Endodermal cell (in vitro differentiated cells): ENCODE data around the gene CEP170. TPM values are rescaled to one million over a fixed set of nuclear protein-coding genes. Genes with fewer than 3 reads are reported as not detected.
"Not testable (repeated sequence)": the region's sequence is repeated elsewhere in the genome, so short reads cannot be mapped to it uniquely, and the experiment has no call there.

ENCODE experiments used
- DNase-seq: peaks from one replicate; pipeline ENCODE4 v3.0.0-alpha.2; 2017
- H3K27ac ChIP-seq: 2 replicates; pipeline ENCODE4 v1.5.1; 2013; ENCODE audit warnings: mild to moderate bottlenecking, low read depth, low read length, moderate library complexity
- H3K27me3 ChIP-seq: 2 replicates; pipeline ENCODE4 v1.6.1; 2013; ENCODE audit warnings: mild to moderate bottlenecking, low read length, moderate library complexity; ENCODE audit not compliant: insufficient read depth, control insufficient read depth, poor library complexity, severe bottlenecking
- H3K36me3 ChIP-seq: 2 replicates; pipeline ENCODE4 v1.7.0; 2013; ENCODE audit warnings: mild to moderate bottlenecking, low read length, moderate library complexity; ENCODE audit not compliant: control insufficient read depth, insufficient read depth
- H3K4me1 ChIP-seq: one replicate; pipeline ENCODE4 v1.7.0; 2013; ENCODE audit warnings: low read length; ENCODE audit not compliant: control insufficient read depth, insufficient read depth
- H3K4me3 ChIP-seq: 2 replicates; pipeline ENCODE4 v1.5.1; 2013; ENCODE audit warnings: mild to moderate bottlenecking, low read length, moderate library complexity
- H3K9ac ChIP-seq: 2 replicates; pipeline ENCODE4 v1.6.1; 2013; ENCODE audit warnings: mild to moderate bottlenecking, low read length, moderate library complexity; ENCODE audit not compliant: poor library complexity, severe bottlenecking; ENCODE audit errors: extremely low read depth
- H3K9me3 ChIP-seq: 2 replicates; pipeline ENCODE4 v1.6.1; 2013; ENCODE audit warnings: mild to moderate bottlenecking, low read length, moderate library complexity; ENCODE audit not compliant: control insufficient read depth
- H3K27ac Mint-ChIP-seq: 2 replicates; pipeline ENCODE4 v1.8.0; 2020; ENCODE audit warnings: mixed read lengths
- H3K27me3 Mint-ChIP-seq: 2 replicates; pipeline ENCODE4 v1.8.0; 2021; ENCODE audit warnings: mild to moderate bottlenecking, mixed read lengths; ENCODE audit not compliant: insufficient read depth
- H3K36me3 Mint-ChIP-seq: 2 replicates; pipeline ENCODE4 v1.8.0; 2020; ENCODE audit warnings: low read depth, mixed read lengths
- H3K4me1 Mint-ChIP-seq: 2 replicates; pipeline ENCODE4 v1.8.0; 2020; ENCODE audit warnings: mixed read lengths
- H3K4me3 Mint-ChIP-seq: 2 replicates; pipeline ENCODE4 v1.8.0; 2020; ENCODE audit warnings: mild to moderate bottlenecking, moderate library complexity, mixed read lengths
- H3K9me3 Mint-ChIP-seq: 2 replicates; pipeline ENCODE4 v1.8.0; 2020; ENCODE audit warnings: mild to moderate bottlenecking, mixed read lengths
- WGBS, 2 experiments: methylation state at CpG; one replicate each; pipeline versions ENCODE4 v1.1.5 to v1.1.7; 2013; ENCODE audit warnings: missing lambda C conversion rate in 2 of 2, mixed read lengths in 1 of 2; ENCODE audit not compliant: insufficient coverage in 1 of 2, insufficient read length in 1 of 2; 5-methylcytosine and 5-hydroxymethylcytosine counted together
- total RNA-seq, 2 donors: library from RNA; stranded (reverse); fragmentation: NEBNext Ultra II Directional in 1 of 2; extraction: Animal tissue kit (Norgen Biotek cat#: 25700) in 1 of 2; gene quantifications; 2 replicates in 1 of 2; 3 replicates in 1 of 2; pipeline ENCODE4 v1.2.1, GENCODE V29; 2021

CEP170 gene
- total RNA-seq, 2 donors from 2014 or later, result 85.7 to 99.8 TPM

DNA sequence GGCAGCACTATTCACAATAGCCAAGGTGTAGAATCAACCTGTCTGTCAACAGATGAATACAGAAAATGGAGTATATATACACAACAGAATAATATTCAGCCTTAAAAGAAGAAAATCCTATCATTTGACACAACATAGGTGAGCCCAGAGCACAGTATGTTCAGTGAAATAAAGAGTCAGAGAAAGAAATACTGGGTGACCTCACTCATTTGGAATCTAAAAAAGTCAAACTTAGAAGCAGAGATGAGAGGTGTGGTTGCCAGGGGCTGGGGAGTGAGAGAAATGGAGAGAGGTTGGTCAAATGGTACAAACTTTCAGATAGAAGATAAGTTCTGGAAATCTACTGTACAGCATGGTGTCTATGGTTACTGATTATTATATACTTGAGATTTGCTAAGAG, 150.0 kb downstream of the CEP170 start:
- not testable (repeated sequence) for H3K27ac Mint-ChIP-seq, H3K36me3 Mint-ChIP-seq, H3K4me1 Mint-ChIP-seq, H3K4me3 ChIP-seq, H3K36me3 ChIP-seq, H3K27me3 ChIP-seq, H3K27ac ChIP-seq, H3K4me1 ChIP-seq, H3K27me3 Mint-ChIP-seq, DNase-seq, H3K9ac ChIP-seq, H3K9me3 ChIP-seq, H3K4me3 Mint-ChIP-seq, H3K9me3 Mint-ChIP-seq

DNA sequence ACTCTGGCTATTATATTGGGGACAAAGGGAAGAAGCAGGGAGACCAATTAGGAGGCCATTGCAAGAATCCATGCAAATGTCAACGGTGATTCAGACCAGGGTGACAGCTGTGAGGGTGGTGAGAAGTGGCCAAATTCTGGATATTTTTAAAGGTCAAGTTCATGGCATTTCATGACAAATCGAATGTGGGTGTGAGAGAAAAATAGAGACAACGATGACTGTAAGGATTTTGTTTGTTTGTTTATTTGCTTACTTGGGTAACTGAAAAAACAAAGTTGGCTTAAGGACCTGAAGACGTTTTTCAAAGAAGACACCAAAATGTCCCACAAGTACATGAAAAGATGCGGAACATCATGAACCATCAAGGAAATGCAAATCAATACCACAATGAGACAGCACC, 150.6 kb downstream of the CEP170 start:
- not testable (repeated sequence) for H3K4me3 ChIP-seq, H3K36me3 ChIP-seq, H3K4me1 Mint-ChIP-seq, H3K36me3 Mint-ChIP-seq, H3K4me3 Mint-ChIP-seq, H3K27me3 ChIP-seq, H3K27ac Mint-ChIP-seq, H3K27me3 Mint-ChIP-seq, H3K9ac ChIP-seq, H3K4me1 ChIP-seq, H3K9me3 ChIP-seq, DNase-seq, H3K27ac ChIP-seq, H3K9me3 Mint-ChIP-seq
- WGBS, 2 experiments, result 88 to 93% methylated on average over 3 to 5 of the region's 5 CpGs

DNA sequence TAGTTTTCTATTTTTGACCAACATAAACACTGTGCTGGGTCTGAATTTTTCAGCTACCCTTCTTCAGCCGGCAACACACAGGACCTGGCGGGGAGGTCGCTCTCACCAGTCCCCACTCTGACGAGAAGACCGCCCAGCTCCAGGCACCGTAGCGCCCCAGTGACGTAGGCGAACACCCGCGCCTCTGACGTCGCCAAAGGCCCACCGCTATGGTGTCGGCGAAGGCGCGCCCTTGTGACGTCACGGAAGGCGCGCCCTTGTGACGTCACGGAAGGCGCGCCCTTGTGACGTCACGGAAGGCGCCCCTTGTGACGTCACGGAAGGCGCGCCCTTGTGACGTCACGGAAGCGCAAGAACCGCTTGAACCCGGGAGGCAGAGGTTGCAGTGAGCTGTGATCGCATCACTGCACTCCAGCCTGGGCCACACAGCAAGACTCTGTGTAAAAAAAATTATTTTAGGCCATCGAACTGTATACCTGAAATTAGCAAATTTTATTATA, 153.5 kb downstream of the CEP170 start:
- not testable (repeated sequence) for H3K4me3 Mint-ChIP-seq, H3K27me3 ChIP-seq, H3K9ac ChIP-seq, H3K27me3 Mint-ChIP-seq, H3K36me3 ChIP-seq, H3K4me1 Mint-ChIP-seq, H3K9me3 Mint-ChIP-seq, H3K4me1 ChIP-seq, H3K27ac ChIP-seq, H3K27ac Mint-ChIP-seq, H3K36me3 Mint-ChIP-seq, DNase-seq, H3K4me3 ChIP-seq, H3K9me3 ChIP-seq
- WGBS, 2 experiments, result 92 to 96% methylated on average over 5 to 40 of the region's 40 CpGs

DNA sequence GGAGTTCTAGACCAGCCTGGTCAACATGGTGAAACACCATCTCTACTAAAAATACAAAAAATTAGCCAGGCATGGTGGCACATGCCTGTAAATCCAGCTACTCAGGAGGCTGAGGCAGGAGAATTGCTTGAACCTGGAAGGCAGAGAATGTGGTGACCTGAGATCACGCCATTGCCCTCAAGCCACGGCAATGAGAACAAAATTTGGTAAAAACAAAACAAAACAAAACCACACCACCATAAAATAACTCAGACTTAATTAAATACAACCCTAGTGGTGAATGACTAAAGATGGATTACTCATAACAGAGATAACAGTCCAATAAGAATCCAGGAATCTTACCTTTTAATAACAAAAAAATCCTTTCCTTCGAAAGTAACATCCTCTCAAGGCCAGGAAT, 167.7 kb downstream of the CEP170 start:
- H3K4me1 Mint-ChIP-seq, H3K9me3 ChIP-seq, H3K4me3 Mint-ChIP-seq, H3K27me3 Mint-ChIP-seq, H3K4me3 ChIP-seq, H3K36me3 Mint-ChIP-seq, H3K27ac Mint-ChIP-seq, H3K27me3 ChIP-seq, DNase-seq, H3K9me3 Mint-ChIP-seq, H3K4me1 ChIP-seq, H3K36me3 ChIP-seq, H3K27ac ChIP-seq, H3K9ac ChIP-seq: not testable (repeated sequence)
- WGBS, 2 experiments, result no CpG with 5 or more reads among the region's 3 CpGs

Other genes with a start within 250 kb of the CEP170 start
- 10 to 100 TPM; 19.8 to 27.5 TPM for gene SDCCAG8, start 760 bp upstream of the CEP170 start, total RNA-seq